Measurements from ENCODE around the gene FAM120A.

The FAM120A gene

DNA sequence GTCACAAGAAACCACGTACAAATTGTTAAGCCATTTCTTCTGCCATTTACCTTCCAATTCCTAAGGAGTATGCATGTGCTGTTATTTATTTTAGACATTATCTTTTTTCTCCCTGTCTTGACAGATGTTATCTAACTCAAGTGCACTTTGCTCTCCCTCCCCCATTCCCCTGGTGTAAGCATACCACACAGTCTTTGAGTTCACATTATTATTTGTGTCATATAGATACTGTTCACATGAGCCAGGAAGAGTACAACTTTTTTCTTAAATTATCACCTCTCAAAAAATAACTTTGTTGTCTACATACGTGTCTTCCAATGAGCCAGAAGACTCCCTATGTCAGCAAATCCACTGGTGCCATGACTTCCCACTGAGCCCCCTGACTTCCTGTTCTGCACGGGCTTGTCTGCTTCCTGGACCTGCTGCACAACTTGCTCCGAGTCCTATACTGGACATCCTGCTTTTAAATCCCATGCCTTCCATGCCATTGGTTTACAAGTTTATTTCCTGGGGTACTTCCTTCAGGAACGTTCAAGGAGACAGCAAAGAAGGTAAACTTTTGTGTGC is 19.9 kb upstream of the FAM120A start:
- H3K9me2 ChIP-seq (replicated peaks; ENCODE audit: low read depth, low read length), result no peaks in the 10 kb centered on the region
- H3F3A ChIP-seq (ENCODE audit: low read depth), result no peaks in the 10 kb centered on the region
- H3K4me1 ChIP-seq (ENCODE audit: insufficient read depth, low read length, poor library complexity, severe bottlenecking), result no peaks in the 10 kb centered on the region
- TF ChIP-seq, protein P1, sequence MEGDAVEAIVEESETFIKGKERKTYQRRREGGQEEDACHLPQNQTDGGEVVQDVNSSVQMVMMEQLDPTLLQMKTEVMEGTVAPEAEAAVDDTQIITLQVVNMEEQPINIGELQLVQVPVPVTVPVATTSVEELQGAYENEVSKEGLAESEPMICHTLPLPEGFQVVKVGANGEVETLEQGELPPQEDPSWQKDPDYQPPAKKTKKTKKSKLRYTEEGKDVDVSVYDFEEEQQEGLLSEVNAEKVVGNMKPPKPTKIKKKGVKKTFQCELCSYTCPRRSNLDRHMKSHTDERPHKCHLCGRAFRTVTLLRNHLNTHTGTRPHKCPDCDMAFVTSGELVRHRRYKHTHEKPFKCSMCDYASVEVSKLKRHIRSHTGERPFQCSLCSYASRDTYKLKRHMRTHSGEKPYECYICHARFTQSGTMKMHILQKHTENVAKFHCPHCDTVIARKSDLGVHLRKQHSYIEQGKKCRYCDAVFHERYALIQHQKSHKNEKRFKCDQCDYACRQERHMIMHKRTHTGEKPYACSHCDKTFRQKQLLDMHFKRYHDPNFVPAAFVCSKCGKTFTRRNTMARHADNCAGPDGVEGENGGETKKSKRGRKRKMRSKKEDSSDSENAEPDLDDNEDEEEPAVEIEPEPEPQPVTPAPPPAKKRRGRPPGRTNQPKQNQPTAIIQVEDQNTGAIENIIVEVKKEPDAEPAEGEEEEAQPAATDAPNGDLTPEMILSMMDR (conservative IDR thresholded peaks at IDR 0.05; ENCODE audit: low read length), result no peak
- no peak for TF ChIP-seq EZH2phosphoT487 (IDR thresholded peaks at IDR 0.05; ENCODE audit: borderline replicate concordance)
- no peak overlapping the region for H3K9ac ChIP-seq (ENCODE audit: low read depth, low read length, poor library complexity, severe bottlenecking)
- no peaks in the 10 kb centered on the region for H4K20me1 ChIP-seq (ENCODE audit: insufficient read depth, low read length, poor library complexity, severe bottlenecking)
- H3K79me2 ChIP-seq (ENCODE audit: insufficient read depth, low read length), result no peaks in the 10 kb centered on the region
- no peak overlapping the region for H3K4me2 ChIP-seq (ENCODE audit: low read depth, low read length, poor library complexity, severe bottlenecking)
- no peaks in the 10 kb centered on the region for H3K27me3 ChIP-seq (ENCODE audit: insufficient read depth, low read length, poor library complexity, severe bottlenecking)
- no peak overlapping the region for H3K4me3 ChIP-seq (ENCODE audit: low read length, poor library complexity, severe bottlenecking)
- no peaks in the 10 kb centered on the region for H3K9me3 ChIP-seq (ENCODE audit: insufficient read depth, low read depth, low read length)
- no peaks in the 10 kb centered on the region for H3K36me3 ChIP-seq (ENCODE audit: insufficient read depth, low read length)
- no peak overlapping the region for H2AFZ ChIP-seq (ENCODE audit: low read length)

DNA sequence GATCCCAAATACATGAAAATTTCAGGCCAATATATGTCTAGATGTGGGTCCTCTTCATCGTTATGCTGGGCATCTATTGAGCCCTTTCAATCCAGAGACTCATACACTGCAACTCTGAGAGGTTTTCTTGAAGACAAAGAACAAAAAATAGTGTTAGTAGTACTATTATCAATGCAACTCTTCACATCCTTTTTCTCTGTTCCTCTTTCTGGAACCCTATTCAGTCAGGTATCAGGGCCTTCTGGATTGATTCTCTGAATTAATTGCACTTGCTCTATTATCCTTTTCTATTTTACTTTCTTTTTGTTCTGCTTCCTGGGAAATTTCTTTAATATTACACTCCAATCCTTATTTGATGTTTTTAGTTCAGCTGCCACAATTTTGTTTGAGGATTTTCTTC is 18.5 kb upstream of the FAM120A start:
- no peaks in the 10 kb centered on the region for H3K27me3 ChIP-seq (ENCODE audit: insufficient read depth, low read length, poor library complexity, severe bottlenecking)
- no peak for TF ChIP-seq EZH2phosphoT487 (IDR thresholded peaks at IDR 0.05; ENCODE audit: borderline replicate concordance)
- TF ChIP-seq, protein P1 (conservative IDR thresholded peaks at IDR 0.05; ENCODE audit: low read length), result no peak
- H3K36me3 ChIP-seq (ENCODE audit: insufficient read depth, low read length), result no peaks in the 10 kb centered on the region
- no peak overlapping the region for H3K4me3 ChIP-seq (ENCODE audit: low read length, poor library complexity, severe bottlenecking)
- no peaks in the 10 kb centered on the region for H3K9me3 ChIP-seq (ENCODE audit: insufficient read depth, low read depth, low read length)
- no peak overlapping the region for H3K4me2 ChIP-seq (ENCODE audit: low read depth, low read length, poor library complexity, severe bottlenecking)
- H3K9ac ChIP-seq (ENCODE audit: low read depth, low read length, poor library complexity, severe bottlenecking), result no peak overlapping the region
- H3F3A ChIP-seq (ENCODE audit: low read depth), result no peaks in the 10 kb centered on the region
- H4K20me1 ChIP-seq (ENCODE audit: insufficient read depth, low read length, poor library complexity, severe bottlenecking), result no peaks in the 10 kb centered on the region
- no peaks in the 10 kb centered on the region for H3K4me1 ChIP-seq (ENCODE audit: insufficient read depth, low read length, poor library complexity, severe bottlenecking)
- no peaks in the 10 kb centered on the region for H3K79me2 ChIP-seq (ENCODE audit: insufficient read depth, low read length)
- no peak overlapping the region for H2AFZ ChIP-seq (ENCODE audit: low read length)
- no peaks in the 10 kb centered on the region for H3K9me2 ChIP-seq (replicated peaks; ENCODE audit: low read depth, low read length)

DNA sequence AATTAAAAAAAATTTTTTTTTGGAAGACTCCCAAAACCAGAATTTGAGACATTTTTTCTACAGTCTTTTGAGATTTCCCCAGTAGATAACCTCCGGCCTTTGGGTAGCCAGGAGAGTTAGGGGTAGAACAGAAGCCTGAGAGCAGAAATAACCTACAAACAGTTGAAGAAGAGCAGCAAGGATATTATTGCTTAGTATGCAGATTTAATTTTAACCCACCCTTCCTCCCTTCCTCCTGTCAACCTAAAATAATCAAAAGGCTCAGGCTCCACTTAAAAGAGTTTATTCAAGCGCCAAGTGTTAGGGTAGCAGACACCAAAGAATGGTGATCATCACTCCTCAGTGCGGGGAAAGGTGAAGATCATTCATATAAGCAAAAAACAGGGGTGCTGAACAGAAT is 17.4 kb upstream of the FAM120A start:
- no peaks in the 10 kb centered on the region for H3K4me1 ChIP-seq (ENCODE audit: insufficient read depth, low read length, poor library complexity, severe bottlenecking)
- H3K9me2 ChIP-seq (replicated peaks; ENCODE audit: low read depth, low read length), result no peaks in the 10 kb centered on the region
- no peaks in the 10 kb centered on the region for H3K9me3 ChIP-seq (ENCODE audit: insufficient read depth, low read depth, low read length)
- H3K27me3 ChIP-seq (ENCODE audit: insufficient read depth, low read length, poor library complexity, severe bottlenecking), result no peaks in the 10 kb centered on the region
- no peak overlapping the region for H3K4me3 ChIP-seq (ENCODE audit: low read length, poor library complexity, severe bottlenecking)
- H2AFZ ChIP-seq (ENCODE audit: low read length), result no peak overlapping the region
- H4K20me1 ChIP-seq (ENCODE audit: insufficient read depth, low read length, poor library complexity, severe bottlenecking), result no peaks in the 10 kb centered on the region
- H3K36me3 ChIP-seq (ENCODE audit: insufficient read depth, low read length), result no peaks in the 10 kb centered on the region
- H3K79me2 ChIP-seq (ENCODE audit: insufficient read depth, low read length), result no peaks in the 10 kb centered on the region
- TF ChIP-seq, protein P1 (conservative IDR thresholded peaks at IDR 0.05; ENCODE audit: low read length), result no peak
- TF ChIP-seq EZH2phosphoT487 (IDR thresholded peaks at IDR 0.05; ENCODE audit: borderline replicate concordance), result no peak
- no peak overlapping the region for H3K4me2 ChIP-seq (ENCODE audit: low read depth, low read length, poor library complexity, severe bottlenecking)
- H3K9ac ChIP-seq (ENCODE audit: low read depth, low read length, poor library complexity, severe bottlenecking), result no peak overlapping the region
- no peaks in the 10 kb centered on the region for H3F3A ChIP-seq (ENCODE audit: low read depth)
